Fibroblast of pulmonary artery (primary cell): ENCODE results near the gene AKAP9.
"Not testable (repeated sequence)": the region's sequence is repeated elsewhere in the genome, so short reads cannot be mapped to it uniquely, and the experiment has no call there.

Experiments used
- DNase-seq: peaks from one replicate; pipeline ENCODE4 v3.0.0-alpha.2; 2010; ENCODE audit warnings: low read depth
- H3K4me3 ChIP-seq: replicated peaks from 2 replicates; pipeline ENCODE4 v1.5.1; 2011; ENCODE audit warnings: low read depth, mild to moderate bottlenecking, control low read depth, low read length, moderate library complexity
- TF ChIP-seq, protein P1 (sequence below): IDR thresholded peaks from 2 replicates; pipeline ENCODE4 v1.5.1; 2011; ENCODE audit warnings: mild to moderate bottlenecking, control low read depth, low read length, inconsistent platforms; ENCODE audit errors: missing control alignments

Gene AKAP9

DNA sequence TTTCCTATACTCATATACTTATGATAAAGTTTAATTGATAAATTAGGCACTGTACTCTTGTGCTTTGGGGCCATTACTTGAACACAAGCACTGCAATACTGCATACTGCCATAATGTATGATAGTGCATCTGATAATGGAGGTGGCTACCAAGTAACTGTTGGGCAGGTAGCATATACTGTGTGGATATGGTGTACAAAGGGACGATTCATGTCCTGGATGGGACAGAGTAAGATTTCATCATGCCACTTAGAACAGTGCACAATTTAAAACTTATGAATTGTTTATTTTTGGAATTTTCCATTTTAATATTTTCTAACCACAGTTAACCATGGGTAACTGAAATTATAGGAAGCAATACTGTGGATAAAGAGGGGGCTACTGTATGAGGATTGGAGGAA, 38.9 kb downstream of the AKAP9 start:
- TF ChIP-seq, protein P1, sequence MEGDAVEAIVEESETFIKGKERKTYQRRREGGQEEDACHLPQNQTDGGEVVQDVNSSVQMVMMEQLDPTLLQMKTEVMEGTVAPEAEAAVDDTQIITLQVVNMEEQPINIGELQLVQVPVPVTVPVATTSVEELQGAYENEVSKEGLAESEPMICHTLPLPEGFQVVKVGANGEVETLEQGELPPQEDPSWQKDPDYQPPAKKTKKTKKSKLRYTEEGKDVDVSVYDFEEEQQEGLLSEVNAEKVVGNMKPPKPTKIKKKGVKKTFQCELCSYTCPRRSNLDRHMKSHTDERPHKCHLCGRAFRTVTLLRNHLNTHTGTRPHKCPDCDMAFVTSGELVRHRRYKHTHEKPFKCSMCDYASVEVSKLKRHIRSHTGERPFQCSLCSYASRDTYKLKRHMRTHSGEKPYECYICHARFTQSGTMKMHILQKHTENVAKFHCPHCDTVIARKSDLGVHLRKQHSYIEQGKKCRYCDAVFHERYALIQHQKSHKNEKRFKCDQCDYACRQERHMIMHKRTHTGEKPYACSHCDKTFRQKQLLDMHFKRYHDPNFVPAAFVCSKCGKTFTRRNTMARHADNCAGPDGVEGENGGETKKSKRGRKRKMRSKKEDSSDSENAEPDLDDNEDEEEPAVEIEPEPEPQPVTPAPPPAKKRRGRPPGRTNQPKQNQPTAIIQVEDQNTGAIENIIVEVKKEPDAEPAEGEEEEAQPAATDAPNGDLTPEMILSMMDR = no peak
- no peak for DNase-seq
- H3K4me3 ChIP-seq = no peak overlapping the region

DNA sequence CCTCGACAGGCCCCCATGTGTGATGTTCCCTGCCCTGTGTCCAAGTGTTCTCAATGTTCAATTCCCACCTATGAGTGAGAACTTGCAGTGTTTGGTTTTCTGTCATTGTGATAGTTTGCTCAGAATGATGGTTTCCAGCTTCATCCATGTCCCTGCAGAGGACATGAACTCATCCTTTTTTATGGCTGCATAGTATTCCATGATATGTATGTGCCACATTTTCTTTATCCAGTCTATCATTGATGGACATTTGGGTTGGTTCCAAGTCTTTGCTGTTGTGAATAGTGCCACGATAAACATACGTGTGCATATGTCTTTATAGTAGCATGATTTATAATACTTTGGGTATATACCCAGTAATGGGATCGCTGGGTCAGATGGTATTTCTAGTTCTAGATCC, 41.7 kb downstream of the AKAP9 start:
- not testable (repeated sequence) for H3K4me3 ChIP-seq, DNase-seq

DNA sequence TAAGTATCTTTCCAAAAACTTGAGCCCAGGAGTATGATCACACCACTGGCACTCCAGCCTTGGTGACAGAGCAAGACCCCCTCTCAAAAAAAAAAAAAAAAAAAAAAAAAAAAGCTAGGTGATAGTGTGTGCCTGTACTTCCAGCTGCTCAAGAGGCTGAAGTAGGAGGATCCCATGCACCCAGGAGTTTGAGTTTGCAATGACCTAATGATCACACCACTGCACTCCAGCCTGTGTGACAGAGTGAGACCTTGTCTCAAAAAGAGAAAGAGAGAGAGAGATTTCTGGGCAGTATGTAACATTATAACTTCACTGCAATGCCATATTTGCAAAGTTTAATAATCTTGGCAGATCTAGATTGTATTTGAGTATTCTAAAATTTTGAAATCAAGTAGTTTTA, 47.6 kb downstream of the AKAP9 start:
- TF ChIP-seq, protein P1 = no peak
- no peak overlapping the region for H3K4me3 ChIP-seq
- DNase-seq = no peak

DNA sequence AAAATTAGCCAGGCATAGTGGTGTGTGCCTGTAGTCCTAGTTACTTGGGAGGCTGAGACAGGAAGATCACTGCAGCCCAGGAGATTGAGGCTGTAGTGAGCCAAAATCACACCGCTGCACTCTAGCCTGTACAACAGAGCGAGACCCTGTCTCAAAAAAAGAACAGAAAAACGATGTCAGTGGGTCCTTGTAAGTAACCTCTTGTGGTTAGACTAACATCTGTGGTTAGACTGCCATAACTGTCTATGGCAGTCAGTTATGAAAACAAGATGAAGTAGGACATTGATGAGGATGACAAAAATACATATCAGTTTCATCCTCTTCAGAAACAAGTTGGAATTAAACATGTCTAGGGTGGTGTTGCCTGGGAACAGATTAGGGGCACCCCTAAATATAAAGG, 53.3 kb downstream of the AKAP9 start:
- TF ChIP-seq, protein P1 = no peak
- DNase-seq = no peak
- no peak overlapping the region for H3K4me3 ChIP-seq

DNA sequence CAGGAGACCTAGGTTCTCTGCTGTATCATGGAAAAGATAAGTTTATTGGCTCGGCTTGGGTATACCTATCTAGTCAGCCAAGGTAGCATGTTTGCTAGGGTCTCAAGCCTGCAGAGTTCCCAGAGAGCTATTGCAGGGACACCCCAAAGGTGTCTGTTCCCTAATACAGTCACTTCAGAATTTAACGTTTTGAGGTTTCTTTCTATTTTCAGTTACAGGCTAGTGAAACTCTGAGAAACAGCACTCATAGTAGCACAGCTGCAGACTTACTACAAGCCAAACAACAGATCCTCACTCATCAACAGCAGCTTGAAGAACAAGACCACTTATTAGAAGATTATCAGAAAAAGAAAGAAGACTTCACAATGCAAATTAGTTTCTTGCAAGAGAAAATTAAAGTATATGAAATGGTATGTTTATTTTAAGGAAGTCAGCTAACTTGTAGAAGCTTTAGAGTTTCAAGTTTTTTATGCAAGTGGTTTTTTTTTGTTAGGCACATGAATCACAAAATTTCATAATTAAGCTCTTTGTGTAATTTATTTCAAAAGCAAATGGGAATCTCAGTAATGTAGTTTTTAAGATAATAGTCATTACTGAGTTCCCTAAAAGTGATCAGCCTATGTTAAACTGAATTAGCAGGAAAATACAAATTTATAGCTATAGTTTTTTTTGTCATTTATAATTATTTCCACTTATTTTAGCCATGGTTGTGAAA, 54.9 kb downstream of the AKAP9 start:
- DNase-seq = no peak
- TF ChIP-seq, protein P1 = no peak
- H3K4me3 ChIP-seq = no peak overlapping the region

DNA sequence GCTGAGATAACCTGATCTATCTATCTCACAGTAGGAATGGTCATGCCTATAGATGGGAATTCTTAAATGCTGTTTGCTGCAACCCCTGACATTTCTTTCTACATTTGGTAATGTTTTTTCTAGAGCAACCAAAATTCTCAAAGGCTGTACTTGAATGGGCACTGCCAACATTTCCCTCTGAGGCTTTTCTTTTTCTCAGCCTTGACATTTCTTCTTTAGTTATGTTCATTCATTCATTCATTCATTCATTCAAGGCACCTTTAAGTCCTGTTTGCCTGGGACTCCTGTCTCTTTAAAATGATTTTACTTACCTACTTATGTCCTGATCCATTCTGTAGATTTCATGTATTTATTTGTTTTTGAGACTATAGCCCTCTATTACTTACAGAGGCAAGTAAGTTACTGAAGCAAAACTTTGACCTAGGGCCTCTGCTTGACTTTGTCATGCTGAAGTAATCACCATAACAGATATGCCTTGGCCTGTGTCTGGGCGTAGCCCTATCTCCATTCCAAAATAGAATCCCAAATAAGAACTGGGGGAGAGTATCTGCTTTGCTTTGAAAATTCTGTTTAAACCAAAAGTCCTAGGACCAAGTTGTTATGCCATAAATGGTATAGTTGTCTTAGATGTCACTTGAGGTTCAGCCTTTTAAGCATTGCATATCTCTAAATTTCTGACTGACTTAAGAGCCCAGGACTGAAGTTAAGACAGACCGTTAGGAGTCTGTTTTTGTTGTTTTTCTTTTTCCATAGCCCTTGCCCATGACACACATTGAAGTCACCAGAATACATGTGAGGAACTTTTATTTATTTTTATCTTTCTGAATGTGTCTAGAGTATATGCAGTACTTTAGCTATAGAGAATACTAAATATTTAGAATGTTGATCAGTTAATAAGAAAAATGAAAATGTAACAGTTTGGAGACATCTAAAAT, 59.2 kb downstream of the AKAP9 start:
- no peak for DNase-seq
- TF ChIP-seq, protein P1 = no peak
- no peak overlapping the region for H3K4me3 ChIP-seq

DNA sequence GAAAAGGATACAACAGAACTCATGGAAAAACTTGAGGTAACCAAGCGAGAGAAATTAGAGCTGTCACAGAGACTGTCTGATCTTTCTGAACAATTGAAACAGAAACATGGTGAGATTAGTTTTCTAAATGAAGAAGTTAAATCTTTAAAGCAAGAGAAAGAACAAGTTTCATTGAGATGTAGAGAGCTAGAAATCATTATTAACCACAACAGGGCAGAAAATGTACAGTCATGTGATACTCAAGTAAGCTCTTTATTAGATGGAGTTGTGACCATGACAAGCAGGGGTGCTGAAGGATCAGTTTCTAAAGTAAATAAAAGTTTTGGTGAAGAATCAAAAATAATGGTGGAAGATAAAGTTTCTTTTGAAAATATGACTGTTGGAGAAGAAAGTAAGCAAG, 62.1 kb downstream of the AKAP9 start:
- DNase-seq = no peak
- no peak overlapping the region for H3K4me3 ChIP-seq
- TF ChIP-seq, protein P1 = no peak
